Measurements from ENCODE around the gene ZNF267.

GRCh38 chr16:31860508-31860907 lies 13.1 kb upstream of the ZNF267 start:
- TF ChIP-seq CTCF (IDR thresholded peaks at IDR 0.05; ENCODE audit: borderline replicate concordance, extremely low read depth, low read length, poor library complexity, severe bottlenecking) (no peak), EZH2 (IDR thresholded peaks at IDR 0.05; ENCODE audit: borderline replicate concordance, low read depth, low read length, severe bottlenecking) (no peak)
